Stimulated activated CD4-positive, alpha-beta T cell treated with anti-CD3 and anti-CD28 coated beads, Interleukin-1b, Interleukin-23, amount 100 ng/mL, for 48 hours (primary cell): Measurements from ENCODE around the gene C1QTNF12.
"Not testable (repeated sequence)": the region's sequence is repeated elsewhere in the genome, so short reads cannot be mapped to it uniquely, and the experiment has no call there.

Experiments used
- DNase-seq: peaks from one replicate; pipeline ENCODE4 v3.0.0-alpha.2; 2020

Gene C1QTNF12

DNA sequence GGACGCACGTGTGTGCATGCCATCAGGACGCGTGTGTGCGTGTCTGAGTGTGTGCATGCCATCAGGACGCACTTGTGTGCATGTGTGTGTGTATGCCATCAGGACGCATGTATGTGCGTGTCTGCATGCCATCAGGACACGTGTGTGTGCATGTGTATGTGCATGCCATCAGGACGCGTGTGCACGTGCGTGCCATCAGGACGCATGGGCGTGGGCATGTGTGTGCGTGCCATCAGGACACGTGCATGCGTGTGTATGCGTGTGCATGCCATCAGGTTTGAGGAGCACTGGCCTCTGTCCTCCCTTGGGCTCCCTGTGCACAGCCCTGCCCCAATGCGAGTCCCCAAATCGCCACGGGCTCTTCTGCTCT, 12.6 kb upstream of the C1QTNF12 start:
- DNase-seq, result no peak

DNA sequence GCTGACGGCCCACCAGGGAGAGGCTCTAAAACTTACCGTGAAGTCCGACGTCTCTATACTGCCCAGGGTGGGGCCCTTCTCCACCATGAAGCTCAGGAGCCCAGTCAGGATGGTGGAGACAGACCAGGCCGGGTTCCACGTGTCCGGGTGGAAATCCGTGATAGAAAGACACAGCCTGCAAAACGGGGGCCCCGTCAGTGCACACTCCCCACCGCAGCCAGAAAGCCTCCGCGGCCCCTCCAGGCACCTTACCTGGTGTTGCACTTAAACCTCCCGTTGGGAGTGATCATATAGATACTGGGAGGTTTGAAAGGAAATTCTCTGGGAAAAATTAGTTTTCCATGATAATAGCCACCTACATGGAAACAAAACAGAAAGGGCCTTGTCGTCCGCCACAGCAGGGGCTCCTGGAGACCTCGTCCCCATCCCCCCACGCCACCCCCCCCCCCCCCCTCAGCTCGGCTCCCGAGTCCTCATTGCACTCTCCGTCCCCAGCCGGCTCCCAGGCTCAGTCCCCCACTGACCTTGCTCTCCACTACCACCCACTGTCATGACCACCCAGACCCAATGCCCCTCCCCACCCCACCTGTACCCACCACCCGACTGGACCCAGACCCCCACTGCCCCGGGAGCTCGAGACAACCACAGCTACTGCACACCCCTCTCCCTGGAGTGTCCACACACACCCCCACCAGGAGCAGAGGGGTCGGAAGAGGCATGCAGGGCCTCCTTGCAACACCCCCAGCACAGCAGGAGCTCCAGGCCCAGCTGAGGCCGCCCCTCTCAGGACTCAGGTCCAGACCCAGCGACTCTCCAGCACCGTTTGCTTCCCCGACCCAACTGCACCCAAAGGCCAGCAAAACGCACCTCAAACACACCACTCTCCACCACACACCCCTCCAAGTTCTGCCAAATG, 10.7 kb upstream of the C1QTNF12 start:
- DNase-seq, result no peak

DNA sequence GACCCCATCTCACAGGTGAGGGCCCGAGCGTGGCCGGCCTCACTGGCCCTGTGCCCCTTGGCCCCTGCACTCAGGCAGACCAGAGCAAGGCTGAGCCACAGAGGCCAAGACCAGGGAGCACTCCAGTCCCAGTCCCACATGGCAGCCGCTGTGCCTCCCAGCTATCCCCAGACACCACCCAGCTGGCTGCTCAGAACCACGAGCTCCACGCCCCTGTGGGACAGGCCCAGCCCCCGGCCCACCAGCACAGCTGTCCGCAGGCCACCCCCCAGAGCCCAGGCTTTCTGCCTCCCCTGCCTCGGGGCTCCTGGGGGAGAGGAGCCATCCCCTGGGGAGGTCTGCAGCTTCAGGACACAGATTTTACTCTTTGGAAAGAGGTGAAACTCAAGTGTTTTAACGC, 9.1 kb upstream of the C1QTNF12 start:
- no peak for DNase-seq

- no peak for DNase-seq
These were observed 8.6 kb upstream of the C1QTNF12 start for GRCh38 chr1:1255078-1255477.

DNA sequence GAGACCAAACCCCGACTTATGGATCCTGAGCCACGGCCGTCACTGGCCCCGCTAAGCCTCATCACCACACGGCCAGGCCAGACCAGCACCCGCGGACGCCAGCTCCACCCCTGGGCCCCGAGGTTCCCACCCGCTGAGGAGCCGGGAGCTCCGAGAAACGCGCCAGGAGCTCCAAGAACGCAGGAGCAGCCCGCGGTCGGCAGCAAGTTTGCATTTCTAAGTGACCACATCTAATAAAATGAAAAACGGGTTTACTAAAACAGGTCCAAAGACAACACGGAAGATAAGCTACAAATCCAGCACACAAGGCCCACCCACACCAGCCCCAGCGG, 8.1 kb upstream of the C1QTNF12 start:
- no peak for DNase-seq

GRCh38 chr1:1253972-1254666, 7.6 kb upstream of the C1QTNF12 start:
- no peak for DNase-seq

- no peak for DNase-seq
These were observed 6.8 kb upstream of the C1QTNF12 start for GRCh38 chr1:1253314-1253713.

- DNase-seq, result peak; percentile 62
These were observed 4.3 kb upstream of the C1QTNF12 start for GRCh38 chr1:1250786-1251284.

DNA sequence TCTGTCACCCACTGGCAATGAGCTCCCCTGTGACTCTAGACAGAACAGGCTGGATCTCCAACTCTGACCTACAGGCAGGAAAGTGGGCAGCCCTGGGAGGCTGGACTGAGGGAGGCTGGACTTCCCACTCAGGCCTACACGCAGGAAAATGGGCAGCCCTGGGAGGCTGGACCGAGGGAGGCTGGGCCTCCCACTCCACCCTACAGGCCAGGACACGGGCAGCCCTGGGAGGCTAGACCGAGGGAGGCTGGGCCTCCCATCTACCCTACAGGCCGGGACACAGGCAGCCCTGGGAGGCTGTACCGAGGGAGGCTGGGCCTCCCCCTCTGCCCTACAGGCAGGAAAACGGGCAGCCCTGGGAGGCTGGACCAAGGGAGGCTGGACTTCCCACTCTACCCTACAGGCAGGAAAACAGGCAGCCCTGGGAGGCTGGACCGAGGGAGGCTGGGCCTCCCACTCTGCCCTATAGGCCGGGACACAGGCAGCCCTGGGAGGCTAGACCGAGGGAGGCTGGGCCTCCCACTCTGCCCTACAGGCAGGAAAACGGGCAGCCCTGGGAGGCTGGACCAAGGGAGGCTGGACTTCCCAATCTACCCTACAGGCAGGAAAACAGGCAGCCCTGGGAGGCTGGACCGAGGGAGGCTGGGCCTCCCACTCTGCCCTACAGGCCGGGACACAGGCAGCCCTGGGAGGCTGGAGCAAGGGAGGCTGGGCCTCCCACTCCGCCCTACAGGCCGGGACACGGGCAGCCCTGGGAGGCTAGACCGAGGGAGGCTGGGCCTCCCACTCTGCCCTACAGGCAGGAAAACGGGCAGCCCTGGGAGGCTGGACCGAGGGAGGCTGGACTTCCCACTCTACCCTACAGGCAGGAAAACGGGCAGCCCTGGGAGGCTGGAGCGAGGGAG, 1.7 kb upstream of the C1QTNF12 start:
- not testable (repeated sequence) for DNase-seq

GRCh38 chr1:1247341-1247913, 905 bp upstream of the C1QTNF12 start:
- no peak for DNase-seq

DNA sequence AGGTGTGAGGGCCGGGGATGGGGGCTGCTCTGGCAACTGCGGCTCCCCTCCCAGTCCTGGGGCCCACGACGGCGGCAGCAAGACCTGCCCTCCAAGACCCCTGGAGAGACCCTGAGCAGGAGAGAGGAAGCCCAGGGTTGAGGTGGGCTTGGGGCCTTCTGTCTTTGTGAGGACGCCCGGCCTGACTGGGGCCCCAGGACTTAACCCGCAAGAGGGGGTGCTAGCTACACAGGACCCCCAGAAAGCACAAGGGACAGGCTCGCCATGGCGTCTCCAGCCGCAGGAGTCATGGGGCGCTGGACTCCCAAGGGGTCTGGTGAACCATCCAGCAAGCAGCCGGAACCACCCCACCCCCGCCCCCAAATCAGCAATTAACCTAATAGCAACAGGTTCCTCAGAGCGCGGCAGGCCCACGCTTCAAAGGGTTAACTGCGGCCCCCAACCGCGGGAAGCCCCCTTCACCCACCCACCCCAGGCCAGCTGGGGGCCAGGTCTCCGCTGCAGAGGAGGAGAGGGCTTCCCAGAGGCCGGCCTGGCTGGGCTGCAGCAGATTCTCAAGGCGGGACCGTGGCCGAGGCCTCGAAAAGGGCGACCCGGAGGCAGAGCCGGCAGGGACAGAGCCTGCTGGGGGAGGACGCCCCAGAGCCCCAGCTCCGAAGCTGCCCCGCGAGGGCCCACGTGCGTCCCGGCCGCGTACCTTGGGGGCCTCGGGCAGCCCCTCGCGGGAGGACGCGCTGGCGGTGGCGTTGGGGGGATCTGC, 525 bp downstream of the C1QTNF12 start:
- DNase-seq, result no peak

GRCh38 chr1:1245178-1245816, 1.2 kb downstream of the C1QTNF12 start:
- DNase-seq, result no peak

DNA sequence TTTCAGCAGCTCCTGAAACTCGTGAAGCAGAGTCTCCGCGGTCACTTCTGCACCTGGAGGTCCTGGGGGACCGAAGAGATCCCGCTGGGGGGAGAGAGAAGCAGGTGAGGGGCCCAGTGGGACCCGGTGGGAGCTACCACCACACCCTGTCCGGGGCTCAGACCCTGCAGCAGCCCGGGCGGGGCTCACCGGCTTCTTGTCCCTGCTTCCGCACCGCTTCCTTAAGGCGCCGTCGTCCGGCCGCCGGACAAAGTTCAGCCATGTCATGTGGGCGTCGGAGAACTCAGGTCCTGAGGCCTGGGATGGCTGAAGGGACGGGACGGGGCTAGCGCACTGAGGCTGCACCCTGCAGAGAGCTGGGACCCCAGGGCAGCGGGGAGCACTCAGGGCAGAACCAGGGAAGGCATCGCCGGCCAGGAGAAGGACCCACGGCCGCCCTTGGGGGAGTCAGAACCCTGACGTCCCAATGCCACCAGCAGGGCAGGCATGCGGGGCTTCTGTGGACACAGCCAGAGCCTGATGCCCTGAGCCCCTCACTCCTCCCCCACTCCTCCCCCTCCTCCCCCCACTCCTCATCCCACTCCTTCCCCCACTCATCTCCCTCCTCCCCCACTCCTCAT, 2.2 kb downstream of the C1QTNF12 start:
- DNase-seq, result no peak

GRCh38 chr1:1243807-1244191, 2.7 kb downstream of the C1QTNF12 start:
- no peak for DNase-seq

GRCh38 chr1:1243266-1243660, 3.3 kb downstream of the C1QTNF12 start:
- DNase-seq, result no peak

DNA sequence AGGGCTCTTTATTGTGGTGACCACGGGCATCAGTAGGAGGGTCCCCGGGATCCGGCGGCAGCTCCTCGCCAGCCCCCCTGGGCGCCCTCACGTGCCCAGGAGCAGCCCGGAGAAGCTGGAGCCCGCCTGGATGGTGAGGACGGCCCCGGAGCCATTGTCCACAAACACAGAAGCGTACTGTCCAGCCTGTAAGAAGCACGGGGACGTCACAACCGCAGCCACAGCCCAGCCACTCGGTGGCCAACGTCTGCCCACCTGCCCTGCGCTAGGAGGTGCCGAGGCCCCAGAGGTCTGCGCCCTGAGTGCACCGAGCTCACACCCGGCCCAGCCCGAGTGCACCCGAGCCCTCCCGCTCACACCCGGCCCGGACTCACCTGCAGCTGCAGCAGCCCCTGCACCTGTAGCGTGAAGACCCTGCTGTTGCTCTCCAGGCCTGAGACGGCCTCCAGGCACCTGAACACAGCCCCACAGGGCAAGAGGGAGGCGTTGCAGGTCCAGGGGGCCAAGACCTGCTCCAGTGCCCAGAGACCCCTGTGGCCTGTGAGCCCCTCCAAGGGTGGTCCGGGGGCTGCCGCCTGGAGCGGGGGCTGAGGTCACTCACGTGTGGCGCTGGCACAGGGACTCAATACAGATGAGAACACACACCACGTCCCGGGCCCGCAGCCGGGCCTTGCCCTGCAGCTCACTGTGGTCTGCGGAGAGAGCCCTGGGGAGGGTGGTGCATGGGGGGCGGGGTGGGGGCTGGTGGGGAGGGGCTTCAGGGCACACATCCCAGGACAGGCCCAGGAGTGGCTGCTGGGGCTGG, 3.9 kb downstream of the C1QTNF12 start:
- DNase-seq, result no peak

GRCh38 chr1:1241588-1242219, 4.8 kb downstream of the C1QTNF12 start:
- no peak for DNase-seq

DNA sequence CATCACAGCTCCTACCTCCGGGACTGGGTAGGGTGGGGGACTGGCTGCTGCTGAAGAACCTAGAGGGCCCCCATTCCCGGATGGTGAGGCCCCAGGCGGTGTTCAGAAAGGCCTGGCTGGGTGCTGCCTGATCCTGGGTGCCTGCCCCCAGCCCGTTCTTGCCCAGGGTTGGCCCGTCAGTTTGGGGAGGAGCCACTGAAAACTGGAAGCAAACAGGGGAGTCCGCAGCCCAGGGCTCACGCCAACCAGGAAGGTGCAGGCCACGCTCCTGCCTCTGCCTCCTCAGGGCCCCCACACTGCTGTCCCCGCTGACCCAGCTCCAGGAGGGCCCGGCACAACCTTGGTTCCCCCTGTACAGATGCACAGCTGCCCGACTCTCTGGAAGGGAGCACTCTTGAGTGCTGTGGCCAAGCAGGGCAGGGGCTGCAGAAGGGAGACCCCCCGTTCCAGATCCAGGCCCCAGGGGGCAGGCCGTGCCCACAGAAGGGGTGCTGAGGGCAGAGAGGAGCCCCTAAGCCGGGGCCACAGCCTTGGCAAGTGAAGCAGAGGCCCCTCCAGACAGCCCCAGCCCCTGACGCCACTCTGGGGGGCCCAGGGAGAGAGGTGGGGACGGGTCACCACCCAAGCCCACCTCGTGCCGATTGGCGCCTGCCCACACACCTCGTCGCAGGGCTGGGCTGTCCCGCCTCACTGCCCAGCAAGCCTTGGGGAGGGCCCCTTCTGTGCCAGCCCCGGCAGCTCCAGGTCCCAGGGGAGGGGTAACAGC, 5.5 kb downstream of the C1QTNF12 start:
- no peak for DNase-seq

- DNase-seq, result no peak
These were observed 6.2 kb downstream of the C1QTNF12 start for GRCh38 chr1:1240348-1240732.
